Mononuclear cell (primary cell): ENCODE measurements around the gene MYO1F. TPM values are rescaled to one million over a fixed set of nuclear protein-coding genes. Genes with fewer than 3 reads are reported as not detected.

Source experiments
- H3K27me3 ChIP-seq: 2 replicates; pipeline ENCODE4 v1.6.0; 2011; ENCODE audit warnings: low read length, control low read depth; ENCODE audit not compliant: insufficient read depth
- H3K4me1 ChIP-seq: 2 replicates; pipeline ENCODE4 v1.5.1; 2011; ENCODE audit warnings: mild to moderate bottlenecking, low read length, control low read depth; ENCODE audit not compliant: insufficient read depth
- H3K4me3 ChIP-seq: 2 replicates; pipeline ENCODE4 v1.5.1; 2011; ENCODE audit warnings: mild to moderate bottlenecking, low read length, moderate library complexity
- H3K9me3 ChIP-seq: 2 replicates; pipeline ENCODE4 v1.5.1; 2011; ENCODE audit warnings: low read depth, mild to moderate bottlenecking, control low read depth, low read length
- total RNA-seq: library from RNA; depleted of rRNA; stranded (reverse); fragments of >200 nt; gene quantifications from one replicate; pipeline ENCODE4 v1.2.3, GENCODE V29; 2012

Gene MYO1F
- total RNA-seq, 1 donor, result 145 TPM

DNA sequence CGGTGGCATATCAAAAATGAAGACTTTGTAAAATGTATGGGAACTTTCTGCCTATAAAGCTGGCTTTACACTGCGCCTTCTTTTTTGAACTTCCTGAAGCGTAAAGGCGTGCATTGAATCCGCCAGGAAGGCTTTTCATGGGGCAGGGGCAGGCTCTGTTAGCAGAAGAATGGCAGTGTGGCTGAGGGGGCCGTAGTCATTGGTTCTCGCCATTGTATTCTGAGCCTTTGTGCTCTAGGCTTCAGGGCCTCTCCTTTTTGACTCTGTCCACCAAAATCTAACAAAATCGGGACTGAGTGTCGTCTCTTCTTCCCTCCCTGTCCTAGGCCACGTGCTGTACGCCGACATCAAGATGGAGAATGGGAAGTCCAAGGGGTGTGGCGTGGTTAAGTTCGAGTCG, 88.9 kb downstream of the MYO1F start:
- H3K4me3 ChIP-seq, result no peak overlapping the region
- H3K27me3 ChIP-seq, result no peaks in the 10 kb centered on the region
- H3K4me1 ChIP-seq, result peaks cover 88% of the 10 kb centered on the region
- no peaks in the 10 kb centered on the region for H3K9me3 ChIP-seq

DNA sequence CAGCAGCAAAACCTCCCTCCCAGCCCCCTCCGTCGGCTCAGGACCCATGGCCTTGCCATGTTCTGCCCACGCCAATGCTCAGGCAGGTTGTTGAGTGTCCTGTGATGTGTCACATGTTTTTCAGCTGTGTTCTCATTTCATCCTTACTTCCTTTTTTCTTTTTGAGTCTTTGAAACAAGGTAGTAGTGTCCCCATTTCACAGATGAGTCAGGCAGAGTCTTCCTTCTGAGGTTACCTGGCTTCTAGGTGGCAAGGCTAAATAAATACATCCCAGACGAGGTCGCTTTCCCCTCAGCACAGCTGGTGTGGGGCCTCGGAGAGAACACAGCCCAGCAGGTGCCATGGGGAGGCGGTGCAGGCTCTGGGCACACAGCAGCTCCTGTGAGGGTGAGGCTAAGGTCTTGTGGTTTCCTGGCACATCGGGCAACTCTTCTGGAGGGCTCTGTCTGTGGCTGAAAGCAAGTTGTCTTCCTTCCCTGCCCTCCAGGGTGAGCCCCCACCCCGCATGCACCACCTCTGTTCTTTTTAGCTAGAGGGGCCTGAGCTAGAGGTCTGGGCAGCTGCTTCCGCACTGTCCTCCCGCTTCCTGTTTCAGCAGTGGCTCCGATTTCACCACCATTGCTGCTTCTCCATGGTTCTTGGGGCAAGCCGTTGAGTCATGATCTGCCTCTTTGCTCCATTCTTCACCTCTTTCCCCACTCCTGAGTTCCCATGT, 89.9 kb downstream of the MYO1F start:
- Histone ChIP-seq H3K4me1 (peaks cover 78% of the 10 kb centered on the region), H3K9me3 (no peaks in the 10 kb centered on the region), H3K4me3 (no peak overlapping the region), H3K27me3 (no peaks in the 10 kb centered on the region)

DNA sequence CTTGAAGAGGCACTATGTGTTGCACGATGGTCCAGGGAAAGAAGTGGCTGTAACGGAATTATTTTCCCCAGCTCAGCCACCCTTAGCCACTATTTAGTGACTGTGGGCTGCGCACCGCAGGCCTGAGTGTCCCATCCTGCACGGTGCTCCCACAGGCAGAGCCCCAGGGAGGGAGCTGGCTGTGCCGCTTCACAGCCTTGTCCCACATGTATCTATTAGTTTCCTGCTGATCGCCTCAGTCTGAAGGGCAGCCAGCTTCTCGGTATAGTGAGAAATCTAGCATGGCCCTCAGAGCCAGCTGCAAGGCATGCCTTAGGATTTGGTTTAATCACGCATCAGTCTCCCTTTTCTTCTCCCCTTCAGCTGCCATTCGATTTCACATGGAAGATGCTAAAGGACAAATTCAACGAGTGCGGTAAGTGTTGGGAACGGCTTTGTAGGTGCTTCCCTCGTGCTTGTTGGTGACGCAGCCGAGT, 90.5 kb downstream of the MYO1F start:
- H3K4me1 ChIP-seq, result peaks cover 75% of the 10 kb centered on the region
- H3K4me3 ChIP-seq, result no peak overlapping the region
- no peaks in the 10 kb centered on the region for H3K9me3 ChIP-seq

DNA sequence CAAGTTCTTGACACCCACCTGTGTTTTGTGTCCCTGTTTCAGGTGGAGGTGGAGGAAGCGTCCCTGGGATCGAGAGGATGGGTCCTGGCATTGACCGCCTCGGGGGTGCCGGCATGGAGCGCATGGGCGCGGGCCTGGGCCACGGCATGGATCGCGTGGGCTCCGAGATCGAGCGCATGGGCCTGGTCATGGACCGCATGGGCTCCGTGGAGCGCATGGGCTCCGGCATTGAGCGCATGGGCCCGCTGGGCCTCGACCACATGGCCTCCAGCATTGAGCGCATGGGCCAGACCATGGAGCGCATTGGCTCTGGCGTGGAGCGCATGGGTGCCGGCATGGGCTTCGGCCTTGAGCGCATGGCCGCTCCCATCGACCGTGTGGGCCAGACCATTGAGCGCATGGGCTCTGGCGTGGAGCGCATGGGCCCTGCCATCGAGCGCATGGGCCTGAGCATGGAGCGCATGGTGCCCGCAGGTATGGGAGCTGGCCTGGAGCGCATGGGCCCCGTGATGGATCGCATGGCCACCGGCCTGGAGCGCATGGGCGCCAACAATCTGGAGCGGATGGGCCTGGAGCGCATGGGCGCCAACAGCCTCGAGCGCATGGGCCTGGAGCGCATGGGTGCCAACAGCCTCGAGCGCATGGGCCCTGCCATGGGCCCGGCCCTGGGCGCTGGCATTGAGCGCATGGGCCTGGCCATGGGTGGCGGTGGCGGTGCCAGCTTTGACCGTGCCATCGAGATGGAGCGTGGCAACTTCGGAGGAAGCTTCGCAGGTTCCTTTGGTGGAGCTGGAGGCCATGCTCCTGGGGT, 91.5 kb downstream of the MYO1F start:
- Histone ChIP-seq H3K4me1 (peaks cover 75% of the 10 kb centered on the region), H3K9me3 (no peaks in the 10 kb centered on the region), H3K4me3 (no peak overlapping the region), H3K27me3 (no peaks in the 10 kb centered on the region)

More for the DNA sequence above, 90.5 kb downstream of the MYO1F start:
- H3K27me3 ChIP-seq, result no peaks in the 10 kb centered on the region

DNA sequence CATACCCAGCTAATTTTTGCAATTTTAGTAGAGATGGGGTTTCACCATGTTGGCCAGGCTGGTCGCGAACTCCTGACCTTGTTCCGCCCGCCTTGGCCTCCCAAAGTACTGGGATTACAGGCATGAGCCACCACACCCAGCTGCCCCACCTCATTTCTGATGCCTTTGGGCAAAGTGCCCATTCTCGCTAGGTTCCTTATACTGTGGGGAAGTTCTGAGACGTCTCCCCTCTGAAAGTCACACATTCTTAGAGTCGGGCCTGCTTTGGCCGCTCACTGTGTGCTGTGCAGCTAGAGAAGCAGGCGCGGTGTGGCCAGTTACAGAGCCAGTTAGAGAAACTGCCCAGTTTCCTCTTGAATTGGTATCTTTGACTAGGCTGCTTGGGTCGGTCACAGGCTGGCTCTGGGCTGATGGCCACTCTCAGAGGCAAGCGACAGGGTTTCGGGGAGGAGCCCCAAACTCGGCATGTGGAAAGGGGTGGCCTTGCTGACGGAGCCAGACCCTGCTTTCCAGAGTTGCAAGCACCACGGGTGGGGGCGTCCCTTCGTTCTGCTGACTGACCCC, 92.8 kb downstream of the MYO1F start:
- peaks cover 69% of the 10 kb centered on the region for H3K4me1 ChIP-seq
- H3K4me3 ChIP-seq, result no peak overlapping the region
- no peaks in the 10 kb centered on the region for H3K9me3 ChIP-seq
- no peaks in the 10 kb centered on the region for H3K27me3 ChIP-seq

DNA sequence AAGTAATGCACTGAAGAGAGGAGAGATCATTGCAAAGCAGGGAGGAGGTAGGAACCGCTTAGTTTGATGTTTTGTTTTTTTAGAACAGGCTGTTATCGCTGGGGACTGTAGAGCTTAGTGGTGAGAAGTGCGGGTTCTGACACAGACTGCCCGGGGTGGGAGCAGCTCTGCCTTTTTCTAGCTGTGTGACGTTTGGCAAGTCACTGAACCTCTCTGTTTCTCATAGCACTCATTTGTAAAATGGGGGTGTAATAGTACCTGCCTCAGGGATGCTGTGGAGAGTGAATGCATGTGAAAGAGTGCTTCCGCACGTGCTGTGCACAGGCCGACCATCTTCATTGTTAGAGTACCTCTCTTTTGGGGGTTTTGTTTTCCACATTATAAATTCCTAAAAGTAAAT, 94.1 kb downstream of the MYO1F start:
- Histone ChIP-seq H3K27me3 (no peaks in the 10 kb centered on the region), H3K9me3 (no peaks in the 10 kb centered on the region), H3K4me1 (peaks cover 62% of the 10 kb centered on the region), H3K4me3 (no peak overlapping the region)

DNA sequence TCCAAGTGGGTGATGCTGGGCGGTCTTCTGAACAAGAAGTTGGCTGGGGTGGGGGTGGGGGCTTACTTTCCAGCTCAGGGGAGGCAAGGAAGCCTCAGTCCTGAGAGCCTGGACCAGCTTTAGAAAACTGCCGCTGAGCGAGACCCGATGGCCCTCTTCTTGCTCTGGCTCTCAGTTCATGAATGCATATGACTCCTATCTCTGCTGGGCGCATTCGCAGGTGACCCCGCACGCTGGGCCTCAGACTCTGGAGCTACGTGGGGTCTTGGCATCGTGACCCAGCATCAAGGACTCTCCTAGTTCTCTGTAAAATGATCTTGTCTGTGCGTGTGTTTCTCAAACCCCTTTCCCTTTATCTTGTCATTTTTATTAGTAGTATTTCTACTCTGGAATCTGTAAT, 94.5 kb downstream of the MYO1F start:
- Histone ChIP-seq H3K27me3 (no peaks in the 10 kb centered on the region), H3K4me1 (peaks cover 62% of the 10 kb centered on the region), H3K9me3 (no peaks in the 10 kb centered on the region), H3K4me3 (no peak overlapping the region)

DNA sequence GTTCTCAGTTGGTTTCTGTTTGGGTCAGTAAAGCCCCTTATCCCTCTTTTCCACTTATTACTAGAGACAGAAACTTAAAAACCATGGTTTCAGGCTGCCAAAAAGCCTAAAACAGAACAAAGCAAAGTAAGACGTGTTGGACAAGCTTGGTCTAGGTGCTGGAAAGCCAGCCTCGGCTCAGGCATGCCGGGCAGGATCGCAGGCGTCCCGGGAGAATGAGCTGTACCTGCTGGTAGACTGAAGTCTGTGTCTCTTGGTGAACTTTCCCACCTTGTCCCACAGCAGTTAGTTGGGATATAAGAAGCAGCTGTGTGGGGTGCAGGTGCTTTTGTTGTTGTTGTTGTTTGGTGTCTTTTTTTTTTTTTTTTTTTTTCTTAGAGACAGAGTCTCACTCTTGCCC, 95.6 kb downstream of the MYO1F start:
- Histone ChIP-seq H3K9me3 (no peaks in the 10 kb centered on the region), H3K4me3 (no peak overlapping the region), H3K4me1 (peaks cover 59% of the 10 kb centered on the region), H3K27me3 (no peaks in the 10 kb centered on the region)

DNA sequence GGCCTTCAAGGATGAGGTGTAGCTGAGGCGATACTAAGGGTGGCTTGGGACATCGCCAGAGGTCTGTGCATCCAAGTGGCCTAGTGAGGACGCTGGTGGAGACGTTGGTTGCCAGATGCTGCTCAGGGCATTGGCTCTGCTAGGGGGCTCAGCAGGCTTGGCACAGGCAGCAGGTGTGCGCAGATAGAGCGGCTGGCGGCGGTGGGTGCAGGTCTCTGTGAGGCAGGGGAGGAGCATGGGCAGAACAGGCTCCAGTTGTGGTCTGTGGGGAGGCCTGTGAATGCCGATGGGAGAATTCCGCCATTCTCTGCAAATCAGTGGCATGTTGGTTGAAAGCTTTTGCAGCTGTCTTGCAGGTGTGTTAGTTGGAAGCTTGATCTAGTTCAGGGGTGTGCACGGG, 96.0 kb downstream of the MYO1F start:
- no peak overlapping the region for H3K4me3 ChIP-seq

DNA sequence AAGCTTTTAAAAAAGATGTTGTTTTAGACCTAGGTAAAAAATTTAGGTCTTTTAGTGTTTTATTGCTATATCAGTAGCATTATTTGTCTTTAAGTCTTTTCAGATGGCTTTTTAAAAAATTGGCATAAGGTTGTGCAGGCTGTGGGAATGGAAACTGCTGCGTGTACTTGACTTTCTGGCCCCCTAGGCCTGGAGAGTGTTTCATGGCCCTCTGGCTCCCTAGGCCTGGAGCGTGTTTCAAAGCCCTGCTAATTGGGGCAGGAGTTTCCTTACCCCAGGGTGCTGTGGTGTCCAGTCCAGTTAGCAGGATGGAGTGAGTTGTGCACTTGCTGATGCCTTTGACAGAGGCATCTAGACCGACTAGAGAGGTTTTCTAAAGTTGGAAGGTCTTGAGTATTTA, 98.6 kb downstream of the MYO1F start:
- Histone ChIP-seq H3K9me3 (no peaks in the 10 kb centered on the region), H3K4me1 (peaks cover 41% of the 10 kb centered on the region), H3K27me3 (no peaks in the 10 kb centered on the region), H3K4me3 (no peak overlapping the region)

More for the DNA sequence above, 96.0 kb downstream of the MYO1F start:
- H3K9me3 ChIP-seq, result no peaks in the 10 kb centered on the region
- H3K27me3 ChIP-seq, result no peaks in the 10 kb centered on the region
- H3K4me1 ChIP-seq, result peaks cover 54% of the 10 kb centered on the region

DNA sequence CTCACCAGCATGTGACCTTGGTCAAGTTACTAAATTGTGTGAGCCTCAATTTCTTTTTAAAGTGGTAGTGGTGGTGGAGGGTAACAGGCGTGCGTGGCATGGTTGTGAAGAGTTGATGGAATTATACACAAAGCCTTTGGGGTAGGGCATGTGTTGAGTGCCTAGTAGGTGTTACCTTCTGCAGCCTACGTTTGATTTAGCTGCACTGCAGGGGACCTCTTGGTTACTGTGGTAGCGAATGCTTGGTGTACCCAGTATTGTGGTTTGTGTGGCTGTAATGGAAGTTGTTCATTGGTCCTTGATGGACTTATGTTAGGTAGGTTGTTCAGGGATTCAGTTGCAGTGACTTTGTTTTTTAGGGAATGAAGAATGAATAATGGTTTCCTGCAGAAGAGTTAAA, 99.4 kb downstream of the MYO1F start:
- Histone ChIP-seq H3K4me3 (no peak overlapping the region), H3K4me1 (peaks cover 47% of the 10 kb centered on the region), H3K27me3 (no peaks in the 10 kb centered on the region), H3K9me3 (no peaks in the 10 kb centered on the region)

DNA sequence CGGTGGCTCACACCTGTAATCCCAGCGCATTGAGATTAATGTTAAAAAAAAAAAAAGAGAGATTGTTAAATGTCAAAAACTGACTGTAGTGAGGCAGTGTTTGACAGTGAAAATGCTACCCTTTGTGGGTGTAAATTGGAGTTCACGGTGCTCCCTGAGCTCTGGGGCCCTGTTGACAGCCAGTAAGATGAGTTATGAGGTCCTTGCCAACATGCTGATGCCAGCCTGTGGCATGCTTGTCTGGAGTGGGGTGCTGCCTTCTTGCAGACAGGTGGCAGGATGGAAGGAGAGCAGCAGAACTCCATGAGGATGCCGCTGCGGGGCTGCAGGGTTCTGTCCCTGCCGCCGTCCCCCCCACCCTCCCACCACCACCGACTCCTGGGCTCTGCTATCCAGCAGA, 100.7 kb downstream of the MYO1F start:
- Histone ChIP-seq H3K9me3 (no peaks in the 10 kb centered on the region), H3K4me3 (no peak overlapping the region), H3K27me3 (no peaks in the 10 kb centered on the region), H3K4me1 (peaks cover 61% of the 10 kb centered on the region)

DNA sequence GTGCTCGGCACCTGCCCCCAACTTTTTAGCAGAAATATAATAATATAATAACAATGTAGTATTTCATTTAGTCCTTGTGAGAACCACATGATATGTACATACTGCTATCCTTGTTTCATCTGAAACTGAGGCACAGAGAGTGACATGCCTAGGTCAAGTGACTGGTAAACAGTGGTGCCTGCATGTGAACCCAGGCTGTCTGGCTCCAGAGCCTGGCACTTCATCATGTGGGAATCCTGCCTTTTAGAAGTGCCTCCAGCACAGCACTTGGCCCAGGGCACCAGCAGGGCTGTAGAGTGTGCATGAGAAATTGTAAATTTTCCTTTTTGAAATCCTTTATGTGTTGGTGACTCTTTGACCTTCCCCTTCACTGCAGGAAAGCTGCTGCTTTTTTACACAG, 102.2 kb downstream of the MYO1F start:
- H3K4me1 ChIP-seq, result peaks cover 51% of the 10 kb centered on the region
- H3K4me3 ChIP-seq, result no peak overlapping the region
- H3K27me3 ChIP-seq, result no peaks in the 10 kb centered on the region
- no peaks in the 10 kb centered on the region for H3K9me3 ChIP-seq

DNA sequence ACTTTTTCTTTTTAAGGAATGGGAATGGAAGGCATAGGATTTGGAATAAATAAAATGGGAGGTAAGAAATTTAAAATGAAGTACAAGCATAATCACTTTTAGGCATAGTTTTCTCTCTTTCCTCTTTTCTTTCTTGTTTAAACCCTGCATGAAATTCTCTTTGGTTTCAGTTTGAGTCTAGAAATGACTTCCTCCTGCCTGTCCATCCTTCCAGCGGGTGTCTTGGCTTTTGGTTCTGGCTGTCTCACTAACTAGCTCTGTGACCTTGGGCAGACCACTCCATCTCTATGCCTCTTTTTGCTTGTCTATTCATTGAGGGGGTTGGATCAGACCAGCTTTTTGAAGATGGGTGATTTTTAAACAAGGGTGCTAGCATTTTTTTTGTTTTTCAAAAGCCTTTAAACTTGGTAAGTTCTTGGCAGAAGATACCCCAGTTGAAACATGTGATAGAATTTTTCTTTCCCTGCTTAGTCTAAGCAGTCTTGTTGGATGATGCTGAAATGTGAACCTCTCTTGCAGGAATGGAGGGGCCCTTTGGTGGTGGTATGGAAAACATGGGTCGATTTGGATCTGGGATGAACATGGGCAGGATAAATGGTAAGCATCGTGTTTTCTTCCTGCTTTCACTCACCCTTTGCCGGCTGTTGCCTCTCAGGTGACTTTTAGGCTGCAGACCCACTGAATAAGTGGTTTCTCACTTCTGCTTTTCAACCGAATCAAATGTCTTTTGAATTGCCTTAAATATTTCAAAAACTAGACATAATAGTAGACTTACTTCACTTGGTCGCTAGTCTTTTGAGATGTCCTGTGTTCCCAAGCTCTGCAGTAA, 103.4 kb downstream of the MYO1F start:
- Histone ChIP-seq H3K4me3 (no peak overlapping the region), H3K9me3 (no peaks in the 10 kb centered on the region), H3K27me3 (no peaks in the 10 kb centered on the region), H3K4me1 (peaks cover 51% of the 10 kb centered on the region)
